H1 (cell line): ENCODE results near the gene ZNF512B. TPM values are rescaled to one million over a fixed set of nuclear protein-coding genes. Genes with fewer than 3 reads are reported as not detected.

Source experiments
- CTCF ChIA-PET: fragments of 300-600 bp; sonication (Branson Sonifier 250); formaldehyde crosslinking; loops from one replicate; lab custom pipeline; 2021; ENCODE audit not compliant: partially characterized antibody; lab: Charles Lee
- POLR2A ChIA-PET: fragments of 300-600 bp; sonication (Branson Sonifier 250); formaldehyde crosslinking; loops from one replicate; lab custom pipeline; 2021; ENCODE audit warnings: inconsistent platforms; ENCODE audit not compliant: partially characterized antibody; lab: Charles Lee
- DNase-seq, 2 experiments: peaks; one replicate each; pipeline versions ENCODE4 v3.0.0 to v3.0.0-alpha.2; 2010 to 2022; ENCODE audit warnings: low spot score in 2 of 2, low read depth in 1 of 2, mixed read lengths in 1 of 2
- FAIRE-seq: peaks from 2 replicates; lab custom pipeline; 2011; peaks lifted over from hg19 to GRCh38; lab: Jason Lieb, UNC
- H2AFZ ChIP-seq: 2 replicates; pipeline ENCODE4 v1.8.1; 2012; ENCODE audit warnings: low read length, inconsistent platforms
- H2AK5ac ChIP-seq: 2 replicates; pipeline ENCODE4 v1.6.1; 2013; ENCODE audit warnings: low read depth, low read length
- H2BK120ac ChIP-seq: replicated peaks from 2 replicates; pipeline ENCODE3; 2013; ENCODE audit warnings: low read depth, low read length, inconsistent platforms
- H2BK12ac ChIP-seq: 2 replicates; pipeline ENCODE4 v1.6.1; 2013; ENCODE audit warnings: low read depth, low read length
- H2BK15ac ChIP-seq: 2 replicates; pipeline ENCODE4 v1.6.1; 2013; ENCODE audit warnings: low read length
- H2BK20ac ChIP-seq: 2 replicates; pipeline ENCODE4 v1.6.1; 2013; ENCODE audit warnings: low read length
- H2BK5ac ChIP-seq: 2 replicates; pipeline ENCODE4 v1.6.1; 2013; ENCODE audit warnings: low read depth, low read length
- H3K14ac ChIP-seq: 2 replicates; pipeline ENCODE4 v1.6.1; 2013; ENCODE audit warnings: inconsistent platforms; ENCODE audit not compliant: insufficient read length
- H3K18ac ChIP-seq: 2 replicates; pipeline ENCODE4 v1.6.1; 2013; ENCODE audit warnings: low read length; ENCODE audit errors: extremely low read depth
- H3K23ac ChIP-seq: 2 replicates; pipeline ENCODE4 v1.6.1; 2013; ENCODE audit warnings: inconsistent platforms; ENCODE audit not compliant: insufficient read length
- H3K23me2 ChIP-seq: 2 replicates; pipeline ENCODE4 v1.6.1; 2013; ENCODE audit warnings: low read depth, low read length
- H3K27ac ChIP-seq: 2 replicates; pipeline ENCODE4 v1.6.1; 2011; ENCODE audit warnings: low read depth, low read length, inconsistent platforms
- H3K27me3 ChIP-seq, 4 experiments: replicated peaks in 1 of 4; 1 replicate in 1 of 4; 2 replicates in 3 of 4; pipeline versions ENCODE4 v1.6.1 to v1.8.1; 2011 to 2013; ENCODE audit warnings: low read length in 3 of 4, mild to moderate bottlenecking in 3 of 4, inconsistent platforms in 2 of 4, mixed read lengths in 2 of 4, moderate library complexity in 1 of 4; ENCODE audit not compliant: control insufficient read depth in 3 of 4, insufficient read depth in 3 of 4; ENCODE audit errors: extremely low read depth in 1 of 4
- H3K36me3 ChIP-seq, 4 experiments: 2 replicates each; pipeline versions ENCODE4 v1.6.1 to v1.8.1; 2011 to 2013; ENCODE audit warnings: mild to moderate bottlenecking in 4 of 4, low read length in 3 of 4, moderate library complexity in 2 of 4, control low read depth in 1 of 4, inconsistent platforms in 1 of 4; ENCODE audit not compliant: insufficient read depth in 4 of 4, control insufficient read depth in 2 of 4
- H3K4ac ChIP-seq: replicated peaks from 2 replicates; pipeline ENCODE3; 2013; ENCODE audit warnings: low read length, low read depth, mixed read lengths, inconsistent platforms; ENCODE audit not compliant: insufficient read length
- H3K4me1 ChIP-seq, 4 experiments: replicated peaks in 1 of 4; 1 replicate in 1 of 4; 2 replicates in 3 of 4; pipeline versions ENCODE4 v1.6.1 to v1.8.1; 2011 to 2013; ENCODE audit warnings: low read length in 3 of 4, inconsistent platforms in 2 of 4, mixed read lengths in 1 of 4; ENCODE audit not compliant: insufficient read depth in 4 of 4, control insufficient read depth in 3 of 4
- H3K4me2 ChIP-seq, 2 experiments: 2 replicates each; pipeline versions ENCODE4 v1.6.1 to v1.8.1; 2011 to 2013; ENCODE audit warnings: low read depth in 2 of 2, low read length in 2 of 2, control low read depth in 1 of 2, inconsistent platforms in 1 of 2, mild to moderate bottlenecking in 1 of 2; ENCODE audit not compliant: insufficient read depth in 1 of 2
- H3K4me3 ChIP-seq, 4 experiments: fragments of 200-600, 300-600 bp in 1 of 4; sonication (generic), shearing (Covaris generic), sonication (Bioruptor Twin) in 1 of 4; 2 replicates each; pipeline versions ENCODE4 v1.5.1 to v1.8.1; 2011 to 2016; ENCODE audit warnings: low read length in 4 of 4, low read depth in 3 of 4, control low read depth in 2 of 4, inconsistent platforms in 2 of 4, mild to moderate bottlenecking in 2 of 4, mixed read lengths in 1 of 4, moderate library complexity in 1 of 4; ENCODE audit not compliant: insufficient read depth in 2 of 4; ENCODE audit errors: extremely low read depth in 1 of 4
- H3K56ac ChIP-seq: replicated peaks from 2 replicates; pipeline ENCODE3; 2013; ENCODE audit warnings: low read depth, mild to moderate bottlenecking, mixed read lengths, low read length, inconsistent platforms; ENCODE audit not compliant: insufficient read length
- H3K79me1 ChIP-seq: 2 replicates; pipeline ENCODE4 v1.6.1; 2013; ENCODE audit warnings: low read depth, low read length, control low read depth
- H3K79me2 ChIP-seq, 2 experiments: 2 replicates each; pipeline versions ENCODE4 v1.6.1 to v1.8.1; 2012 to 2013; ENCODE audit warnings: low read length in 2 of 2, mild to moderate bottlenecking in 2 of 2, inconsistent platforms in 1 of 2; ENCODE audit not compliant: insufficient read depth in 2 of 2, control insufficient read depth in 1 of 2
- H3K9ac ChIP-seq, 4 experiments: replicated peaks in 1 of 4; 1 replicate in 1 of 4; 2 replicates in 3 of 4; pipeline versions ENCODE4 v1.6.1 to v1.8.1; 2011 to 2013; ENCODE audit warnings: low read depth in 3 of 4, low read length in 3 of 4, control low read depth in 2 of 4, mild to moderate bottlenecking in 2 of 4, moderate library complexity in 2 of 4, inconsistent platforms in 1 of 4; ENCODE audit errors: extremely low read depth in 1 of 4
- H3K9me3 ChIP-seq, 2 experiments: 2 replicates each; pipeline versions ENCODE4 v1.6.1 to v1.8.1; 2012 to 2013; ENCODE audit warnings: mild to moderate bottlenecking in 2 of 2, moderate library complexity in 2 of 2, control low read depth in 1 of 2, inconsistent platforms in 1 of 2, low read depth in 1 of 2, low read length in 1 of 2, mixed read lengths in 1 of 2; ENCODE audit not compliant: insufficient read depth in 2 of 2
- H4K20me1 ChIP-seq, 2 experiments: replicated peaks in 1 of 2; 2 replicates each; pipeline versions ENCODE3 to v1.8.1; 2011 to 2013; ENCODE audit warnings: inconsistent platforms in 2 of 2, low read length in 2 of 2, mild to moderate bottlenecking in 1 of 2; ENCODE audit not compliant: insufficient read depth in 2 of 2, control insufficient read depth in 1 of 2
- H4K5ac ChIP-seq: 2 replicates; pipeline ENCODE4 v1.6.1; 2013; ENCODE audit warnings: low read length, low read depth, mixed read lengths, inconsistent platforms; ENCODE audit not compliant: insufficient read length
- H4K8ac ChIP-seq: 2 replicates; pipeline ENCODE4 v1.8.0; 2013; ENCODE audit warnings: mild to moderate bottlenecking, moderate library complexity, low read length, inconsistent platforms; ENCODE audit not compliant: insufficient read depth; ENCODE audit errors: extremely low read depth
- H4K91ac ChIP-seq: replicated peaks from 2 replicates; pipeline ENCODE3; 2013; ENCODE audit warnings: low read length, mixed read lengths, inconsistent platforms; ENCODE audit not compliant: insufficient read length
- ATF2 ChIP-seq: IDR thresholded peaks from 2 replicates; pipeline ENCODE4 v1.6.1; 2012; ENCODE audit warnings: low read length, inconsistent platforms
- CBX5 ChIP-seq: fragments of 300-800, 300-1000 bp; sonication (generic); IDR thresholded peaks from 2 replicates; pipeline ENCODE4 v1.7.1; 2016; ENCODE audit warnings: antibody characterized with exemption, low read length, low read depth
- CBX8 ChIP-seq: fragments of 300-800, 300-1000 bp; sonication (generic); IDR thresholded peaks from 2 replicates; pipeline ENCODE4 v1.7.1; 2016; ENCODE audit warnings: low read depth, low read length, borderline replicate concordance
- EGR1 ChIP-seq: IDR thresholded peaks from 2 replicates; pipeline ENCODE4 v1.6.1; 2011; ENCODE audit warnings: low read depth, low read length, borderline replicate concordance
- HDAC6 ChIP-seq: IDR thresholded peaks from one replicate; pipeline ENCODE4 v1.7.1; 2012; ENCODE audit warnings: low read depth, mild to moderate bottlenecking, inconsistent platforms, low read length, moderate library complexity
- PHF8 ChIP-seq: fragments of 200-600 bp; sonication (generic); conservative IDR thresholded peaks from 2 replicates; pipeline ENCODE4 v1.7.1; 2012; ENCODE audit warnings: low read depth, mild to moderate bottlenecking, inconsistent platforms, low read length, moderate library complexity
- SRF ChIP-seq: IDR thresholded peaks from 2 replicates; pipeline ENCODE4 v1.6.1; 2011; ENCODE audit warnings: mild to moderate bottlenecking, low read depth, low read length, moderate library complexity
- TAF1 ChIP-seq: IDR thresholded peaks from 2 replicates; pipeline ENCODE4 v1.6.1; 2011; ENCODE audit warnings: mild to moderate bottlenecking, low read depth, low read length
- YY1 ChIP-seq: IDR thresholded peaks from 2 replicates; pipeline ENCODE4 v1.6.1; 2011; ENCODE audit warnings: low read depth, mild to moderate bottlenecking, low read length
- WGBS, 2 experiments: shearing (Covaris generic) in 1 of 2; methylation state at CpG; one replicate each; pipeline versions ENCODE4 v1.1.6 to v1.1.7; 2013 to 2015; ENCODE audit warnings: low lambda C conversion rate in 2 of 2, mixed read lengths in 2 of 2, inconsistent platforms in 1 of 2, low coverage in 1 of 2, missing lambda C conversion rate in 1 of 2; ENCODE audit not compliant: insufficient replicate concordance in 2 of 2, insufficient coverage in 1 of 2, insufficient read length in 1 of 2; ENCODE audit errors: extremely low coverage in 1 of 2, missing lambda C conversion rate in 1 of 2; 5-methylcytosine and 5-hydroxymethylcytosine counted together
- polyA plus RNA-seq, 7 experiments: library from polyadenylated mRNA; depleted of rRNA in 3 of 7; stranded (reverse) in 5 of 7; unstranded in 2 of 7; fragments of >200 nt in 5 of 7; fragments of 200-250 nt in 2 of 7; gene quantifications; 1 replicate in 5 of 7; 2 replicates in 1 of 7; 4 replicates in 1 of 7; pipeline versions ENCODE4 v1.2.1 to v1.2.3, GENCODE V29; 2011 to 2013; ENCODE audit warnings: missing spikeins in 2 of 7, mixed read lengths in 2 of 7
- total RNA-seq: library from RNA; stranded (reverse); fragmentation: NEBNext Ultra II Directional; extraction: Animal tissue kit (Norgen Biotek cat#: 25700); gene quantifications from 2 replicates; pipeline ENCODE4 v1.2.1, GENCODE V29; 2021
- TF ChIP-seq, protein P1 (sequence below), 3 experiments: IDR thresholded peaks; 1 replicate in 2 of 3; 2 replicates in 1 of 3; pipeline versions ENCODE4 v1.5.1 to v1.6.1; 2011; ENCODE audit warnings: low read length in 3 of 3, mild to moderate bottlenecking in 3 of 3, inconsistent platforms in 2 of 3, low read depth in 1 of 3, moderate library complexity in 1 of 3; ENCODE audit not compliant: insufficient read depth in 1 of 3; ENCODE audit errors: control extremely low read depth in 1 of 3

Gene ZNF512B
- total and polyA plus RNA-seq, 2 of the 8 experiments (the other 6 are each of a cell fraction or from before 2014, with no cell fraction given), result 7.3 to 26.6 TPM

- 88% methylated on average over 12 of the region's 12 CpGs; no CpG with 5 or more reads in 1 of the 2 experiments for WGBS, 2 experiments
- no peak overlapping the region for H3K27ac ChIP-seq
- DNase-seq, result no peak
- TF ChIP-seq HDAC6 (no peak), TAF1 (no peak), YY1 (no peak), ATF2 (no peak), CBX8 (no peak), PHF8 (no peak), EGR1 (no peak), SRF (no peak), CBX5 (no peak)
- TF ChIP-seq, protein P1, sequence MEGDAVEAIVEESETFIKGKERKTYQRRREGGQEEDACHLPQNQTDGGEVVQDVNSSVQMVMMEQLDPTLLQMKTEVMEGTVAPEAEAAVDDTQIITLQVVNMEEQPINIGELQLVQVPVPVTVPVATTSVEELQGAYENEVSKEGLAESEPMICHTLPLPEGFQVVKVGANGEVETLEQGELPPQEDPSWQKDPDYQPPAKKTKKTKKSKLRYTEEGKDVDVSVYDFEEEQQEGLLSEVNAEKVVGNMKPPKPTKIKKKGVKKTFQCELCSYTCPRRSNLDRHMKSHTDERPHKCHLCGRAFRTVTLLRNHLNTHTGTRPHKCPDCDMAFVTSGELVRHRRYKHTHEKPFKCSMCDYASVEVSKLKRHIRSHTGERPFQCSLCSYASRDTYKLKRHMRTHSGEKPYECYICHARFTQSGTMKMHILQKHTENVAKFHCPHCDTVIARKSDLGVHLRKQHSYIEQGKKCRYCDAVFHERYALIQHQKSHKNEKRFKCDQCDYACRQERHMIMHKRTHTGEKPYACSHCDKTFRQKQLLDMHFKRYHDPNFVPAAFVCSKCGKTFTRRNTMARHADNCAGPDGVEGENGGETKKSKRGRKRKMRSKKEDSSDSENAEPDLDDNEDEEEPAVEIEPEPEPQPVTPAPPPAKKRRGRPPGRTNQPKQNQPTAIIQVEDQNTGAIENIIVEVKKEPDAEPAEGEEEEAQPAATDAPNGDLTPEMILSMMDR (IDR thresholded peaks at IDR 0.05; ENCODE audit: control extremely low read depth in 1 of 3, insufficient read depth in 1 of 3, low read depth in 1 of 3, low read length in 3 of 3), result no peak
Observed at GRCh38 chr20:63911176-63911575, 58.6 kb downstream of the ZNF512B start.

More at GRCh38 chr20:63911176-63911575, 58.6 kb downstream of the ZNF512B start:
- POLR2A ChIA-PET, result interaction anchor here (1.1 to 1.5 kb wide), 2 partner anchors 47 to 69 kb away, joined by 5 to 6 read pairs; partner anchors contain the start of genes SAMD10 and TPD52L2
- Histone ChIP-seq H2AK5ac (no peak overlapping the region; the same call in 1 of the 2 replicates), H2BK20ac (no peak overlapping the region), H4K20me1 (peaks cover 0 to 9% of the 10 kb centered on the region in 2 experiments), H3K79me2 (peaks cover 0 to 40% of the 10 kb centered on the region in 2 experiments; a peak in 2 of 4 replicates), H3K9me3 (no peaks in the 10 kb centered on the region; a peak in 1 of 4 replicates), H3K79me1 (peaks cover 8% of the 10 kb centered on the region), H3K18ac (no peak overlapping the region), H2AFZ (no peak overlapping the region), H4K91ac (no peak overlapping the region), H4K8ac (no peak overlapping the region), H3K23me2 (no peaks in the 10 kb centered on the region), H4K5ac (no peak overlapping the region), H3K9ac (no peak overlapping the region), H2BK12ac (no peak overlapping the region), H3K36me3 (no peaks in the 10 kb centered on the region), H3K23ac (no peak overlapping the region), H3K14ac (no peak overlapping the region), H3K4me2 (no peak overlapping the region), H3K27me3 (no peaks in the 10 kb centered on the region), H2BK120ac (no peak overlapping the region), H2BK15ac (no peak overlapping the region), H3K56ac (no peak overlapping the region), H3K4me3 (no peak overlapping the region), H3K4me1 (no peaks in the 10 kb centered on the region; a peak in 2 of 7 replicates), H3K4ac (no peak overlapping the region), H2BK5ac (no peak overlapping the region)
- no peak for FAIRE-seq
- CTCF ChIA-PET, result interaction anchor here (0.7 to 2.9 kb wide), 15 partner anchors 8 to 325 kb away, joined by 3 to 12 read pairs (median 4); no protein-coding TSS in a partner anchor
